HCEC 1CT (cell line): ENCODE measurements around the gene RAB25.
"Not testable (repeated sequence)": the region's sequence is repeated elsewhere in the genome, so short reads cannot be mapped to it uniquely, and the experiment has no call there.

Experiments
- DNase-seq: peaks from one replicate; pipeline ENCODE4 v3.0.0-alpha.2; 2017

Gene RAB25

DNA sequence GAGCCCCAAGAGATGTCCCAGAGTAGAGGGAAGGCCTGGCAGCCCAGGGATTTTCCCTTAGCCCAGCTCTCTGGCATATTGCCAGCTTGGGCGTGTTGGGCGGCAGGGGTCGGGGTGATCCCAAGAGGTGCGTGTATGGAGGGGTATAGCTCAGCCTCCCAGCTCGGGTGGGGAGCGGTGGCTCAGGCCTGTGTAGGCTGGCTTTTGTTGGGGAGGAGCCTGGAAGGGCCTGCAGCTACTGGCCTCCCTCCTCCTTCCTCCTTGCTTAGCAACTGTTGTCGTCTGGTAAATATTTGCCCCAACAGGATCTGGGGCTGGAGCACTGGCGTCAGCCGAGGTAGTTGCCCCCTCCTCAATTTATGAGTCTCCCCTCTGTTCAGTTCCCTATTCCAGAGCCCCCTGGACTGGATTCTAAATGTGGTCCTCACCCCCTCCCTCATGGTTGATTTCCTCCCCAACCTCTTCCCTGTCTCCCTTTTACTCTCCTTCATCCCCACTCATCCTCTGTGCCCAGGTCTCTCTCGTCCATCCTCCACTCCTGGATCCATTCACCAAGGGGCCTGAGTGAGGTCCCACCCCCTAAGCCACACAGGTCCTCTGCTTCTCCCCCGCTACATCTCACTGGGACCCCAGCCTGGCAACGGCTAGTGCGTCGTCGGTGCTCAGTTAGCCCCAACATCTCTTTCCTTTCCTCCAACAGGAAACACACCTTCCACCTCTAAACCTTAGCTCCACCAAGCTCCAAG is 43.3 kb downstream of the RAB25 start:
- DNase-seq: peak; percentile 39

DNA sequence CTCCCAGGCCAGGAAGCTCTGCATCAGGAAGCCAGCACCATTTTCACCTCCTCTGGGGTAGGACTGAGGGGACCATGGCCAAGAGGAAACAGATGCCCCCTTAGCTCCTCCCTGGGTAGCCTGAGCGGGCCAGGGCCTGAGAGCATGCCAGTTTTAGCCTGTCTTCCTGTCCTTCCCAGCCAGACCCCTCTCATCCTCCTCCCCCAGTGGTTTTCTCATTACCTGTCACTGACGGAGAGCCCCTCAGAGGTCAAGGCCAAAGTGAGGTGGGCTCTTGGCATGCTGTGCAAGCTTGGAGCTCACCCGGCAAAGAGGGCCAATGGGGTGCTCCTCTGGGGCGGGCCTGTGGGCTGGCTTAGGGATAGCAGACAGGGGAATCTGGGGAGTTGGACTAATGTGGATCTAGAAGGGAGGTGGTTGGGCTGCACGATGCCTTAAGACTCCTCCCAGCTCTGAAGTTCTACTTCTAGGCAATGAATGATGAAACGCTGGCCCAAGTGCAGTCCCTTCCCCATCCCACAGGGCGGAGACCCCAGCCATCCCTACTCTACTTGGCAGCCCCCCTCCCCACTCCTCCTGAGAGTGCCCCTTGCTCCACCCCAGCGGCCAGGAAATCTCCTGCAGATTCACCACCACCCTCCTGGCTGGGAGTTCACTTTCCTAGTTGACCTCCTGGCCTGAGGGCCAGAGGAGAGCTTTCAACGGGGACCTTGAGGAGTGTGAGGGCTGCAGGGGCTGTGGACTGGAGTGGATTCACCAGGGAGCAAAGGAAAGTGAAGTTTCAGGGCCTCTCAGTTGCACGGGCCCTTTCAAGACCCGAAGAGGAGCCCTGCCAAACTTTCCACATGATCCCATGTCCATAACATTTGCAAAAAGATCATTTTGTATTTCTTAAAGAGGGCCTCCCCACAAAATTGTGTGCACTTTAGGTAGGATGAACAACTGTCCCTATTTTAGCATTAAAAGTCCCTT is 44.2 kb downstream of the RAB25 start:
- peak; percentile 54 for DNase-seq

DNA sequence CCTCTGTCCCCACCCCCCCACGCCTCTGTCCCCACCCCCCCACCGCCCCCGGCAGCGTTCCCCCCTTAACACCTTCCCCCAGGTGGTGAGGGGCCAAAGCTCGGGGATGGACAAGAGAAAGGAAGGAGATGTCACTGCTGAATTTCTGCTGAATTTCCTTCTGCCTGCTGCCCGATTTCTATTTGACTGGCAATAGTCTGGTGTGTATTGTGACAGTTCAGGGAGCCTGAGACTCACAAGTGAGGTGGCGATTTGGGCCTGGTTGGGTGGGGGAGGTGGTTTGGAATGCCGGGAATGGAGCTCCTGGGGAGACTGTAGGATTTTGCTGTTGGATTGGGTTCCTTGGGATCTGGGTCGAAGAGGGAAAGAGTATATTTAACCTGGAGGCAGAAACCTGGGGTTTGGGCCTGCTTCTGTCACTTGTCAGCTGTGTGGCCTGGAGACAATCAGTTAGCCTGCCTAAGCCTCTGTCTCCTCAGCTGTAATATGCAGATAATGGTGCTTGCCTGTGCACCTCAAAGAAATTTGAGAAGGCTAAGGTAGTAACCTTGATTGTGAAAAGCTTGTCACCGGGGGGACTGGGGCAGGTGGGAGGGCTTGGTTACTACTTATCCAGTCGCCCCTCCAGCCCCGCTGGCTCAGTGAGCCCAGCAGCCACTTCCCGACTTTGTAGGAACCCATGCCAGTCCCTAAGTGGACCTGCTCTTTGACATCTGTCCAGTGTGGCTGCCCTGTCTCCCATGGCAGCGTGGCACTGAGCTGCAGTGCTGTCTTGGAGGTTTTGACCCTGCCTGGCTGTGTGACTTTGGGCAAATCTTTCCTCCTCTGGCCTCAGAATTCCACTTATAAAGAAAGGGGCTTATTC is 45.9 kb downstream of the RAB25 start:
- DNase-seq: no peak

DNA sequence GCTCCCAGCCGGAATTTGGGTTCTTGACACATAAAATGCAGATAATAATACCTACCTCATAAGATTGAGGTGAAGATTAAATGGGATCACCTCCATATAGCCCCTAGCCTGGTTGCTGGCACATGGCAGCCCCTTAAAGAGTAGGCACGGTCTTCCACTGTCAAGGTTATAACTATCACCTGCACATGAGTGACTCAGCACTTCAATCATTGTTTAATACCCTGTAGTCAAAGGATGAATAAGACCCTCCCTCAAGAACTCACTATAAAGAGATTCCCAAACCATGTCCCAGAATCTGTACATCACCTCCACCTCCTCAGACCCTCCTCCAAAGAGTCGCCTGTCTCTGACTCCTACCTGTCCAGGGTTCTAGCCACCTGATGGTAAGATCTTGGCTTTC is 47.1 kb downstream of the RAB25 start:
- DNase-seq: no peak

DNA sequence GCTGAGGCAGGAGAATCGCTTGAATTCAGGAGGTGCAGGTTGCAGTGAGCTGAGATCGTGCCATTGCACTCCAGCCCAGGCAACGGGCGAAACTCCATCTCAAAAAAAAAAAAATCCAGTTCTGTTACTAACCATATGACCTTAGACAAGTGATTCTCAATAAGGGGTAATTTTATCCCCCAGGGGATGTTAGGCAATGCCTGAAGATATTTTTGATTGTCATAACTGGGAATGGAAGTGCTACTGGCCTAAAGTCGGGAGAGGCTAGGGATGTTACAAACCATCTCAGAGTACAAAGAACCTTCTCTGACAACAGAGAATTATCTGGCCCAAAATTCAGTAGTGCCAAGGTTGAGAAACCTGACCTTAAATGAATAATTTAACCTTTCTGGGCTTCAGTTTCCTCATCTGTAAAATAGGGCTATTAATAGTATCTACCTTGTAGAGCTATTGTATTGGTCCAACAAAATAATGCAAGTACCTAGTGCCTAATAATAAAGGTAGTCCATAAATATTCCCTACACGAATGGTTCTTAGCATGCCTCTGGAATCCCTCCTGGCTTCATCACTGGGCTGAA is 47.8 kb downstream of the RAB25 start:
- no peak for DNase-seq

DNA sequence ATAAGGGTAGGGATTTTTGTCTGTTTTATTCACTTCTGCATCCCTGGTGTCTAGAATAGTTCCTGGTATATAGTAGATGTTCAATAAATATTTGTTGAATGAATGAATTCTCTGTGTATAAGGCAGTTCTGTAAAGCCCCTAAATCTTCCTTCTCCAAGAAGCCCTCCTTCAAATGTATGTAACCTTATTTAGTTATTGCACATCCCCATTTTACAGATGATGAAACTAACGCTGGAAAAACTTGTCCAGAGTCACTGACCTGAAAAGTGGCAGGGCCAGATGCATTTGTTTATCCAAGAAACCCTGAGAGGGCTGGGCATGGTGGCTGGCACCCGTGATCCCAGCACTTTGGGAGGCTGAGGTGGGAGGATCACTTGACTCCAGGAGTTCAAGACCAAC is 49.3 kb downstream of the RAB25 start:
- DNase-seq: no peak

DNA sequence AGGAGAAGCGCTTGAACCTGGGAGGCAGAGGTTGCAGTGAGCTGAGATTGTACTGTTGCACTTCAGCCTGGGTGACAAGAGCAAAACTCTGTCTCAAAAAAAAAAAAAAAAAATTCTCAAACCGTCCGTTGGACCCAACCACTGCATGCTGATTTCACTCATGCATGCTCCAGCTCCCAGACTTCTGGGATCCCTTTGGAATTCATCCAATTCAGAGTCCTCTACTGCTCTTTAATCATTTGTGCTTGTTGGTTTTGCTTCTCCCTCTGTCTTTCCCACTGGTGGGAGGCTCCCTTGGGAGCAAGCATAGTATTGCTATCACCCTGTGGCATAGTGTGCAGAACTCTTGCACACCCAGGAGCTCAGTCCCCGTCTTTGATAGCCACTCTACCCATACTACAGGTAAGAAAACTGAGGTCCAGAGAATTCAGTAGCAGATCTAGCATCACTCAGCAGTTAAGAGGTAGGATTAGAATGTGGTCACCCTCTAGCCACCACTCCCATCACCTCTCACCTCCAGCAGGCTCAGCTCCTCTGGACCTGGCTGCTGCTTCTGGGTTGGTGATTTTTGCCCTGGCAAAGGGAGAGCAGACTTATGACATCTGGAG is 50.5 kb downstream of the RAB25 start:
- no peak for DNase-seq

DNA sequence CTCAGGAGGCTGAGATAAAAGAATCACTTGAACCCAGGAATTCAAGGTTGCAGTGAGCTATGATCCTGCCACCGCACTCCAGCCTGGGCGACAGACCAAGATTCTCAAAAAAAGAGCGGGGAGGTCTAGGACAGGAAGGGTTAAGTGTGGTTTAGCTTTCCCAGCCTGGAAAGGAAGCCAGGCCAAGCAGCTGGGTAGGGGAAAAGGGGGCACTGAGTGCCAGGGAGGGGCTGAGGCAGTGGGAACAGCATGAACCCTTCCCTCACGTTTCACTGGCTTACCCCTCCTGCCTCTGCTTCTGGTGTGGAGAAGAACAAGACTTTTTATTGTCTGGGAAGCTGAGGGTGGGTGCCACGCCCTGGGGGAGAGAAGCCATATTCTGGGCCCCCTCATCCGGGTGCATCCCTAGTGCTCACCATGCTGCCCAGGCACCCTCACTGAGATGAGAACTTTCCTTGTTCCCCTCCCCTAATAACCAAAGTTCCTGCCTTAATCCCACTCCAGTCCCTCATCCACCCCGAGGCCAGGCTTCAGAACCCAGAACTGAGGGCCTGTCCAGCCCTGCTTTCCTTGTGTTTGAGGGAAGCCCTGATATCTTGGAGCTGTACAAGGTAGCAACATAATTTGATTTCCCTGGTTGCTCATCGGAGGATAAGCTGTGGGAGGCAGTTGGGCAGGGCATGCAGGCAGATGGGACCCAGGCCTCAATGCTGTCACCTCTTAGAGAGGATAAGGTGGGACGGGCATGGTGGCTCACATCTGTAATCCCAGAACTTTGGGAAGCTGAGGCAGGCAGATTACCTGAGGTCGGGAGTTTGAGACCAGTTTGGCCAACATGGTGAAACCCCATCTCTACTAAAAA is 51.5 kb downstream of the RAB25 start:
- no peak for DNase-seq

DNA sequence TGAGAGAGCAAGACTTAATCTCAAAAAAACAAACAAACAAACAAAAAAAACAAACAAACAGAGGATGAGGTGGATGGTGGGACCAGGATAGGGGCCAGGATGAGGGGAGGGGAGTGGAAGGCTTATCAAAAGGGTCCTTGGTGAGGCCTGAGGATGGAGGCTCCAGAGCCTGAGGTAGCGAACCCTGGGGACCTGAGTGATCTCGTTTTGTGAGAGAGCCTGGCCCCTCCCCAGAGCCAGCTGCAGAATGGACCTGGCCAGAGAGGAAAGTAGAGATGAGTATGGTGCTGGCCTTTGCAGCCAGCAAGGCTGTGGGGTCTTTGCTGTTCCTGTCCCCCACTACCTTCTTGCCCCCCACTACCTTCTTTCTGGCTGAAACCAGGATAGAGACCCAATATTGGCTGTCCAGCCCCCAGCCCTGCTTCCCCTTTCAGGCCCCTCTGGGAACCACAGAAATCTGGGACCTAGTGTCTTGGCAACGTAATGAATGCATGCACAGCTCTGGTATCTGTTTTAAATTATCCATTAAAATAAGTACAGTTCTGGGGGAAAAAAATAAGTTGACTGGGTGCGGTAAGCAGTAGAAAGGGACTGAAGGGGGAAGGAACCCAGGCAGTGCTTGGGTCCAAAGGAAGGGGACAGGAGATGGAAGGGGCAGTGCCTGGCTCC is 52.5 kb downstream of the RAB25 start:
- no peak for DNase-seq

DNA sequence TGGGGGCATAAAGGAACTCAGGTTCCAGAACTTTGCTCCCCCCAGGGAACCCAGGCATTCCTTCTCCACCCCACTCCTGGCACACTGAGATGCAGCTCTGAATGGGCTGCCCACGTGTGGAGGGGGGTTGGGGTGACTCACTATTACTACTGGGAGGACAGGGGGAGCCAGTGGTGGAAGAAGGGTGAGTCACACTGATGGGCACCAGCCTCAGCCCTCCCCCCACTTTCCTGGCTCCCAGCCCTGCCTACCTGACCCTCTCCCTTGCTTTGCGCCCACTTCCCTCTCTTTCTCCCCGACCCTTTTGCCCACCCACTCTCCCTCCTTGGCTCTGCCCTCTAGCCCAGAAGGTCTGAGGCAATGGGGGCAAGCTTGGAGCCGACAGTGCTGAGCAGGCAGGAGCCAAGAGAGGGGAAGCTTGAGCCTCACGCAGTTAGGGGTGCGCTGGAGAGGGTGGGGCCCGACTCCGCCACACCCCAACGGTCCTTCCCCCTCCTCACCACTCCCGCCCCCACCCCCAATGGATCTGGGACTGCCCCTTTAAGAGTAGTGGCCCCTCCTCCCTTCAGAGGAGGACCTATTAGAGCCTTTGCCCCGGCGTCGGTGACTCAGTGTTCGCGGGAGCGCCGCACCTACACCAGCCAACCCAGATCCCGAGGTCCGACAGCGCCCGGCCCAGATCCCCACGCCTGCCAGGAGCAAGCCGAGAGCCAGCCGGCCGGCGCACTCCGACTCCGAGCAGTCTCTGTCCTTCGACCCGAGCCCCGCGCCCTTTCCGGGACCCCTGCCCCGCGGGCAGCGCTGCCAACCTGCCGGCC is 53.4 kb downstream of the RAB25 start, which contains the start of gene LMNA:
TSS of gene LMNA (plus strand) at position 611 of the 818 bp plus-strand sequence. CDS start 208 bp downstream, outside the sequence.
- DNase-seq: peak; percentile 96

DNA sequence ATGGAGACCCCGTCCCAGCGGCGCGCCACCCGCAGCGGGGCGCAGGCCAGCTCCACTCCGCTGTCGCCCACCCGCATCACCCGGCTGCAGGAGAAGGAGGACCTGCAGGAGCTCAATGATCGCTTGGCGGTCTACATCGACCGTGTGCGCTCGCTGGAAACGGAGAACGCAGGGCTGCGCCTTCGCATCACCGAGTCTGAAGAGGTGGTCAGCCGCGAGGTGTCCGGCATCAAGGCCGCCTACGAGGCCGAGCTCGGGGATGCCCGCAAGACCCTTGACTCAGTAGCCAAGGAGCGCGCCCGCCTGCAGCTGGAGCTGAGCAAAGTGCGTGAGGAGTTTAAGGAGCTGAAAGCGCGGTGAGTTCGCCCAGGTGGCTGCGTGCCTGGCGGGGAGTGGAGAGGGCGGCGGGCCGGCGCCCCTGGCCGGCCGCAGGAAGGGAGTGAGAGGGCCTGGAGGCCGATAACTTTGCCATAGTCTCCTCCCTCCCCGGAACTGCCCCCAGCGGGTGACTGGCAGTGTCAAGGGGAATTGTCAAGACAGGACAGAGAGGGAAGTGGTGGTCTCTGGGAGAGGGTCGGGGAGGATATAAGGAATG is 54.1 kb downstream of the RAB25 start:
- no peak for DNase-seq

DNA sequence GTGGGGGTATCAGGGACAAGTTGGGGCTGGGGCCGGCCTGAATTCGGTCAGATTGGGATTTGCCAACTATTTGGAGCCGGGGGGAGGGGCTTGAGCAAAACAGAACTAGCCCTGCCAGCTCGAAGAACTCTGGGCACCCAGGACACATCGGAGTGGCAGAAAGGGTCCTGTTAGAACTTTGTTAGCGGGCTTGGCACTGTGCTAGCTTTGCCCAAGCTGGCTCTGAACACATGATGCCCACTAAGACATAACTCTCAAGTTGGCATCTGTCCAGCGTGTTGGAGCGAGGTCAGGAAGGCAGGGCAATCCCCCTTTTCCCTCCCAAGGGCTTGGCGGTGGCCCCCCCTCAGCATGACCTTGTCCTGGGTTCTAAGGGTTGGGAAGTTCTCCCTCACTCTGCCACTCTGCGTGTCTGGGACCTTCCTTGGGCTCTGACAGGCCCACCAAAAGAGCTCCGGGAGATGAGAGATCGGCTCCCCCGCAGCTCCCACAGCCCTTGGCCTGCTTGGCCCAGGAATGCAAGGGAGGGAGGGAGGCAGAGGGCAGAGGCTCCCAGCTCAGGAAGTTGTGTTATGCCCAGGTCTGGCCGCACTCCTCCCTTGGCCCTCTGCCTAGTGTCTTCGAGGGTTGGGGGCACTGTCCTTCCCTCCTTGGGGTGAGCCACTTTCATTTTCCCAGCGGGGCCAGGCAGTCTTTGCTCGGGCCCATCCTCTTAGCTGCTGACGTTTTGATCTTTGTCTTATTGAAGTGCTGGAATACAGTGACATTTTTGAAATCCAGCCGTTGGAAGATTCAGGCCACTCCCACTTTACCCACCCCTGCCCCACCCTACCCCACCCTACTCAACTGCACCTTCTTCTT is 54.8 kb downstream of the RAB25 start:
- peak; percentile 53 for DNase-seq

DNA sequence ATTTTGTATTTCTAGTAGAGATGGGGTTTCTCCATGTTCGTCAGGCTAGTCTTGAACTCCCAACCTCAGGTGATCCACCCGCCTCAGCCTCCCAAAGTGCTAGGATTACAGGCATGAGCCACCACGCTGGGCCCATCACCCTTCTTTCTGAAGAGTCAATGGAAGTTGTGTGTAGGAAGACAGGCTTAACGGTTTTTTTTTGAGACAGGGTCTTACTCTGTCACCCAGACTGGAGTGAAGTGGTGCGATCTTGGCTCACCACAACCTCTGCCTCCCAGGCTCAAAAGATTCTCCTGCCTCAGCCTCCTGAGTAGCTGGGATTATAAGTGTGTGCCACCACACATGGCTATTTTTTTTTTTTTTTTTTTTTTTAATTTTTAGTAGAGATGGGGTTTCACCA is 55.8 kb downstream of the RAB25 start:
- DNase-seq: not testable (repeated sequence)

DNA sequence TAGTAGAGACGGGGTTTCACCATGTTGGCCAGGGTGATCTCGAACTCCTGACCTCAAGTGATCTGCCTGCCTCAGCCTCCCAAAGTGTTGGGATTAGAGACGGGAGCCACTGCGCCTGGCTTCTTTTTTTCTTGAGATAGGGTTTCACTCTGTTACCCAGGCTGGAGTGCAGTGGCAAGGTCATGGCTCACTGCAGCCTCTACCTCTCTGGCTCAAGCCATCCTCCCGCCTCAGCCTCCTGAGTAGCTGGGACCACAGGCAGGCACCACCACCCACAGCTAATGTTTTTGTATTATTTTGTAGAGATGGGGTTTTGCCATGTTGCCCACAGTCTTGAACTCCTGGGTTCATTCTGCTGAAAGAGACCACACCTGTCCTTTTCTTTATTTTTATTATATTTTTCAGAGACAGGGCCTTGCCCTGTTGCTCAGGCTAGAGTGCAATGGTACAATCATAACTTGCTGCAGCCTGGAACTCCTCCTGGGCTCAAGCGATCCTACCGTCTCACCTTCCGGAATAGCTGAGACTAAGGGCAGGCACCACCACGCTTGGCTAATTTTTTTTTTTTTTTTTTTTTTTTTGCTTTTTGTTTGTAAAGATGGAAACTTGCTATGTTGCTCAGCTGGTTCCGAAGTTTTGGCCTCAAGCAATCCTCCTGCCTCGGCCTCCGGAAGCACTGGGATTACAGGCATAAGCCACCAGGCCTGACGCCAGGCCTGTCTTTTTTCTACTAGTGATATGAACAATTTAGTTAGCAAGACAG is 56.6 kb downstream of the RAB25 start:
- no peak for DNase-seq

DNA sequence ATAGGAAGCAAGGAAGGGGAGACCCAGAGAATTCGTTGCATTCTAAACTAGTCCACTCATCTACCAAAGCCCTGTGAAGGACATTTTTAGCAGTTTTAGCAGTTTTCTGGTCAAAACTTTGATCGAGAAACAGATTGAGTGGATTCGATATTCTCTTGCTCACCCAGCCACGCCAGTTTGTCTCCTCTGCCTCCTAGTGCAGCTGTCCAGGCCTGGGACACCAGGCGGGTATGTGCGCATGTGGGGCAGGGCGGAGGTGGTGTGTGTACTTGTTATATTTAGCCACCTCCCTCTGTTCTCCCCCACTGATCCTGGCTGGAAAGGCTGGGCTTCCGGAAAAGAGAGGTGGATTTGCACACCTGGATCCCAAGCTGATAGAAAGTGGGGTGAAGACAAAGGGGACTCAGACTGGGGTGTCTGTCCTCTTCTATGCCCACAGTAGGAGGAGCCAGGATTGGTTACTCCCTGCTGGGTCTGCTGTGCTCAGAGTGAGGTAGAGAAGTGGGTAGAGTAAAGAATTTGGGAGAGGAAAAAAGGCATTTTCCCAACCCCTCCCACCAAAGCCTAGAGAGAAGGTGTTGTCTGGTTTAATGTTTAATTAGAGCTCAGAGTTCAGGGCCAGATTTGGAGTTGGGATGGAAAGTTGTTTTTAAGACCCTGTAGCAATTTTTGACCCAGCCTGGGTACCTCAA is 57.4 kb downstream of the RAB25 start:
- DNase-seq: no peak

DNA sequence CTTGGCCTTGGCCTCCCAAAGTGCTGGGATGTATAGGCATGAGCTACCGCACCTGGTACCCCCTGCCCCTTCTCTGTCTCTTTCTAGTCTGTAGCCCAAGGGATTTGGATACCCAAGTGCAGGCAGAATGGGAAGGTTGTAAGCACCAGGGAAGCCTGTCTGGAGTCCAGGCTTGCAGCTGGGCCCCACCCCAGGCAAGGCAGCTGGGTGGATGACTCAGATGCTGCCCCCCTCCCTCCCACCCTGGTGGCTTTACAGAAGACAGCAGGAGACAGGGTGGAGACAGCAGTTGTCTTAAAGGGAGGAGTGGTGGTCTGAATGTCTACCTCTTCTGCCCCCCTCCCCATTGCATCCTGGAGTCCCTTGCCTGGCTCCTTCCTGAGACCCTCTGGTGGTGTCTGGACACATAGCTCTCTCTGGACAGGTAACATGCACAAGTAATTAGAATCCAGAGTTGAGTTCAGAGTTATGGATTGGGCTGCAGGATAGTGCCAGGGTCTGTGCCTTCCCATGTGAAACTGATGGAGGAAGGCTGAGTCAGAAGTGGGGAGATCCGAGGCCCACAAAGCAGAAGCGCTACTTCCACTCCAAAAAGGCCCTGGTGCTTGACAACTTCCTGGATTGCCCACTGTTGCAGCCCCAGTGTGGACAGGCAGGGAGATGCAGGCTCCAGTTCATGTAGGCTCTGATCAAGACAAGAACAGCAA is 58.7 kb downstream of the RAB25 start:
- DNase-seq: peak; percentile 66
